Measurements from ENCODE around the gene DENND2C.

DENND2C gene

DNA sequence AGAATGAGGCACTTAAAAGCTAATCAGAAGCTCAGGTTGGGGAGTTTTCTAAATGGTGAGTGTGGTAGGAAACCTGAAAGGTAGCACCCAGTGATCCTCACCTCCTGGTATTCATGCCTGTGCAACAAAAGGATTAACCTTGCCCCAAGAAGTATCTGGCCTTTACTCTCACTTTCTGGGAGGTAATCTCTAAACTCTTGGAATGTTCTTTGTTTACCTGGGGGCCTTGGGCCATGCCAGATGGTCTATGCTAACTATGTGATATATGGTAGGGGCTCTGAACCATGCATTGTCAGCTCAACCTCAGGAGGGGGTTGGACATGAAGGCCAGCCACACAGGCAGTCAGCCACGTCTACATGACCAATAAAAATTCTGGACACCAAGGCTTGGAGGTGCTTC lies 134.4 kb downstream of the DENND2C start:
- no peak for DNase-seq
